Lower leg skin (tissue), 4 donors: ENCODE measurements around the gene TFAP2E. TPM values are rescaled to one million over a fixed set of nuclear protein-coding genes. Genes with fewer than 3 reads are reported as not detected.

Experiments
- DNase-seq, 2 donors: peaks; one replicate each; pipeline ENCODE4 v3.0.0-alpha.2; 2019; ENCODE audit warnings: low spot score in 2 of 2
- H3K4me3 ChIP-seq: fragments of 200-600 bp; sonication (generic); 2 replicates; pipeline ENCODE4 v1.5.1; 2017; ENCODE audit warnings: mild to moderate bottlenecking, low read depth; ENCODE audit not compliant: poor library complexity, severe bottlenecking
- POLR2A ChIP-seq, 2 donors: fragments of 450-650 bp; IDR thresholded peaks; one replicate each; pipeline ENCODE4 v1.6.1; 2016 to 2017; ENCODE audit warnings: antibody characterized with exemption in 2 of 2, mild to moderate bottlenecking in 1 of 2, moderate library complexity in 1 of 2
- WGBS, 2 donors: methylation state at CpG; one replicate each; pipeline ENCODE4 v1.1.5; 2018; 5-methylcytosine and 5-hydroxymethylcytosine counted together
- intact Hi-C: fragments of 100-400 bp; cut with DNase I; formaldehyde crosslinking; loops from one replicate; pipeline ENCODE4 v1.15.0; 2023; ENCODE audit warnings: low total_unique reads
- total RNA-seq, 4 donors: library from RNA; depleted of rRNA; stranded (reverse); fragments of >200 nt; gene quantifications; one replicate each; pipeline ENCODE4 v1.1.0, GENCODE V29; 2016
- TF ChIP-seq, protein P1 (sequence below), 3 donors: fragments of 450-650 bp; IDR thresholded peaks; one replicate each; pipeline ENCODE4 v1.5.1; 2016; ENCODE audit warnings: antibody characterized with exemption in 3 of 3, mild to moderate bottlenecking in 3 of 3, moderate library complexity in 2 of 3

Gene TFAP2E
- total RNA-seq, 4 donors from 2014 or later = 4.2 to 5.7 (median 4.8) TPM

DNA sequence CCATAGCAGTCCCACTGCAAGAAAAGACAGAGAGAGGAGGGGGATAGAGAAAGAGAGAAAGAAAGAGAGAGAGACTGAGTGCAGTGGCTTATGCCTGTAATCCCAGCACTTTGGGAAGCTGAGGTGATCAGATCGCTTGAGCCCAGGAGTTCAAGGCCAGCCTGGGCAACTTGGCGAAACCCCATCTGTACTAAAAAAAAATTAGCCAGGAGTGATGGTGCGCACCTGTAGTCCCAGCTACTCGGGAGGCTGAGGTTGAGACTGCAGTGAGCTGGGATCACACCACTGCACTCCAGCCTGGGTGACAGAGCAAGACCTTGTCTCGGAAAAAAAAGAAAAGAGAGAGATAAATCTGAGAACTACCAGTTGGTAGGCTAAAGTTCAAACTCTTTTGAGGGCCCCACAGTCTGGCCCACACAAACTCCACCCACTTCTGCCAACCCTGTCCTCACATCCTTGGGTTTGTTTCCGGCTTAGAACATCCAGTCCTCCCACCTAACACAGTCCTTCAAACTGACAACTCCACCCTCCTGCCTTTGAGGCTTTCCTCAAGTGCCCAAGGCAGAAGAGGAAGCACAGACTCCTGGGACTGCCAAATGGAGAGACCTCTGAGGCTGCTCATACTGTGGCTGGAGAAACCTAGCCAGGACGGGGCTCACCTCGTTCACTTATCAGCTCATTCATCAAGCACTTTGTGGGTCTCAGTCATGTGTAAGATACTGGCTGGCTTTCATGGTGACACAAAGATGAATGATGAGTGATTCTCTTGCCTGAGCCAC lies 20.1 kb downstream of the TFAP2E start:
- no peak overlapping the region for H3K4me3 ChIP-seq
- intact Hi-C loops = no loop called here
- no peak for TF ChIP-seq POLR2A (IDR thresholded peaks at IDR 0.05)
- no peak for DNase-seq
- 77 to 84% methylated on average over 8 of the region's 8 CpGs for WGBS, 2 donors

DNA sequence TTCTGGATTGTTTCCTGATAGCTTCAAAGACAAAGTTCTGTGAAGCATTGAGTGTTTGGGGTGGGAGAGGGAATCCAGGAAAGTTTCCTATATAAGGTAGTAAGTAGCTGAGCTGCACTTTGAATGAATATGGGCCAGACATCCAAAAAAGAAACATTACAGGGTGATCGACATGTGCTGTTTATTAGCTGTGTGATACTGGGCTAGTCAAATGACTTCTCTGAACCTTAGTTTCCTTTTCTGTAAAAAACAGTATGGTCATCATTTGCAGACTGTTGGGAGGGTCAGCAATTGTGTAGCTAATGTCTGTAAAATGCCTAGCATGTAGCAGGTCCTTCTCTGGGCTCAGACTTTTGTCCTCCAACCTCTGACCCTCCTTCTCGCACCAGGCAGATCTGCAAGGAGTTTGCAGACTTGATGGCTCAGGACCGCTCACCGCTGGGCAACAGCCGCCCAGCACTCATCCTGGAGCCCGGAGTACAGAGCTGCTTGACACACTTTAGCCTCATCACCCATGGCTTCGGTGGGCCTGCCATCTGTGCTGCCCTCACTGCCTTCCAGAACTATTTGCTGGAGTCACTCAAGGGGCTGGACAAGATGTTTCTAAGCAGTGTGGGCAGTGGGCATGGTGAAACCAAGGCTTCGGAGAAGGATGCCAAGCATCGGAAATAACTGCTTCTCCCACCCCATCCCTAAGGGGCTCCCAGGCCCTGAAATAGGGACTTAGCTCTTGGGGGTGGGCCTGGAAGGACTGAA lies 21.1 kb downstream of the TFAP2E start:
- WGBS, 2 donors = 90 to 93% methylated on average over 7 to 9 of the region's 9 CpGs

DNA sequence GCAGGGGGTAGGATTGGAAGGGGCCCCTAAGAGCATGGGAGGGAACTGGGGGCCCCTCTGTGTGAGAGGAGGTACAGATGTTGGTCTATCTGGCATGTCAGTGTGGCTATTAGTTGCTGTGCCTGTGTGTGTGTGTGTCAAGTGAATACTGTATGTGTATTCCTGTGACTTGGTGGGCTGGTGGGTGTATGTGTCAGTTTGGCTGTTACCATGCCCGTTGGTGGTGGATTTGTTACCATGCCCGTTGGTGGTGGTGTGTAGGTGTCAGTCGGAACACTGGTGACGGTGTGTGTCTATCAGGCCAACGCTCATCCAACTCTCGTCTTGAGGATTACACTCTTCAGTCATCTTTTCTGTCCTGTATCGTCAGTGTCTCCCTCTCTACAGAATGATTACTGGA lies 22.6 kb downstream of the TFAP2E start:
- intact Hi-C loops = no loop called here
- no peak overlapping the region for H3K4me3 ChIP-seq
- no peak for DNase-seq
- no peak for TF ChIP-seq POLR2A (IDR thresholded peaks at IDR 0.05)
- TF ChIP-seq, protein P1, sequence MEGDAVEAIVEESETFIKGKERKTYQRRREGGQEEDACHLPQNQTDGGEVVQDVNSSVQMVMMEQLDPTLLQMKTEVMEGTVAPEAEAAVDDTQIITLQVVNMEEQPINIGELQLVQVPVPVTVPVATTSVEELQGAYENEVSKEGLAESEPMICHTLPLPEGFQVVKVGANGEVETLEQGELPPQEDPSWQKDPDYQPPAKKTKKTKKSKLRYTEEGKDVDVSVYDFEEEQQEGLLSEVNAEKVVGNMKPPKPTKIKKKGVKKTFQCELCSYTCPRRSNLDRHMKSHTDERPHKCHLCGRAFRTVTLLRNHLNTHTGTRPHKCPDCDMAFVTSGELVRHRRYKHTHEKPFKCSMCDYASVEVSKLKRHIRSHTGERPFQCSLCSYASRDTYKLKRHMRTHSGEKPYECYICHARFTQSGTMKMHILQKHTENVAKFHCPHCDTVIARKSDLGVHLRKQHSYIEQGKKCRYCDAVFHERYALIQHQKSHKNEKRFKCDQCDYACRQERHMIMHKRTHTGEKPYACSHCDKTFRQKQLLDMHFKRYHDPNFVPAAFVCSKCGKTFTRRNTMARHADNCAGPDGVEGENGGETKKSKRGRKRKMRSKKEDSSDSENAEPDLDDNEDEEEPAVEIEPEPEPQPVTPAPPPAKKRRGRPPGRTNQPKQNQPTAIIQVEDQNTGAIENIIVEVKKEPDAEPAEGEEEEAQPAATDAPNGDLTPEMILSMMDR (IDR thresholded peaks at IDR 0.05) = no peak
- 91 to 96% methylated on average over 5 to 7 of the region's 7 CpGs for WGBS, 2 donors

More for the DNA sequence above, 21.1 kb downstream of the TFAP2E start:
- TF ChIP-seq, protein P1 (IDR thresholded peaks at IDR 0.05) = no peak
- no peak for TF ChIP-seq POLR2A (IDR thresholded peaks at IDR 0.05)
- no peak for DNase-seq
- H3K4me3 ChIP-seq = no peak overlapping the region
- intact Hi-C loops = no loop called here

DNA sequence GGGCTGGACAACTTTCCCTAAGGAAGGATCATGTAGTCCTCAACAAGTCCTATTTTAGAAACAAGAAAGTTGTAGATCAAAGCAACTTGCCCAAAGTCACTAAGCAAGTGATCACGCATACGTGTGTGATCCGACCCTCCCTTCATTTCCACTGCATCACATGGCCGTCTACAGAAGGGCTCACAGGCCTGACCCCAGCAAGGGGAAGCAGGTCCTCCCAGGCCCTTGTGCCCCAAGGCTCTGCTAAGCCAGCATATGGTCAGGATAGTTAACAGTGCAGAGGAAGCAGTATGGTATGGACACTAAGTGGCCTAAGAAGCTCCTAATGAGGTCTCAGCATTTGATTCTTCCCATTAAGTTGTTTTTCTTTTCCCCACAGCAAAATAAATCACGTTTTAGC lies 24.8 kb downstream of the TFAP2E start:
- intact Hi-C loops = no loop called here
- TF ChIP-seq POLR2A (IDR thresholded peaks at IDR 0.05) = no peak
- TF ChIP-seq, protein P1 (IDR thresholded peaks at IDR 0.05) = no peak
- DNase-seq = no peak
- no peak overlapping the region for H3K4me3 ChIP-seq
- WGBS, 2 donors = 83 to 88% methylated on average over 5 of the region's 5 CpGs

DNA sequence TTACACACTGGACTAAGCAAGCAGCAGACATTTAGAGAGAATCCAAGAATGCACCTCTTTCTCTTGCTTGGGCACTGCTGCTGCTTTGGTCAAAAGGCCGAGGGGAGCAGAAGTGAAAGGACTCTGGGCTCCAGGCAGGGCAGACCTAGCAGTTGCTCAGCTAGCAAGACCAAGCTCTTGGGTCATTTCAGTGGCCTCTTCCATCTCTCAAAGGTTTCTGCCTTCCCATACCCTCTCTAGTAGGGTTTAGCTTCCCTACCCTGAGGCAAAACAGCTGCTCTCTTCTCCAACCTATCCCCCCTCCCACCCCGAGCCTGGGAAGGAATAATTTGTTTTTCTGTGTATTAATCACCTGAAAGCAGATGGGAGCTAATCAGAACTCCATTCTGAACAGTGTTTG lies 25.8 kb downstream of the TFAP2E start:
- 51 to 60% methylated on average over 2 of the region's 2 CpGs for WGBS, 2 donors
- TF ChIP-seq, protein P1 (IDR thresholded peaks at IDR 0.05) = no peak
- TF ChIP-seq POLR2A (IDR thresholded peaks at IDR 0.05) = no peak

DNA sequence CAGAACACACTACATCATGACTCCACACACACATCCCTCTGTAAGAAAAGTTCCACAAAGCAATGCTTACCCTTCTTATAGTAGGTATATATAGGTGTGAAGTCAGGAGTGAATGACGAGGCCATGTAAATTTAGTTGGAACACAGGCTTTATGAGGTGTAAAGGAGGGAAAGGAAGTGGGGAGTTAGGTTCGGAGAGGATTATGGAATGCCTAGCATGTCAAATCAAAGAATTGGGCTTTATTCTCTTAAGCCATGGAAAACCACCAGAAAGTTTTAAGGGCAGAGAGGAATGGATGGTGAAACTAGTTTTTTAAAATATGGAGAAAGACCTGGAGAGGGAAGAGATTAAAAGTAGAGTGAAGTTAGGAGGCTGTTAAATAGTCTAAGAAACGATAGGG lies 26.3 kb downstream of the TFAP2E start:
- H3K4me3 ChIP-seq = no peak overlapping the region
- TF ChIP-seq, protein P1 (IDR thresholded peaks at IDR 0.05) = no peak
- TF ChIP-seq POLR2A (IDR thresholded peaks at IDR 0.05) = no peak
- 78 to 79% methylated on average over 3 of the region's 3 CpGs for WGBS, 2 donors
- no peak for DNase-seq
- intact Hi-C loops = no loop called here

More for the DNA sequence above, 25.8 kb downstream of the TFAP2E start:
- intact Hi-C loops = no loop called here
- H3K4me3 ChIP-seq = no peak overlapping the region
- no peak for DNase-seq
